Ramos (cell line): ENCODE data around the gene SESN3.

ENCODE experiments used
- in situ Hi-C: fragments of 300-500 bp; cut with MboI; formaldehyde crosslinking; loops from one replicate; pipeline ENCODE4 v1.14.3; 2022; ENCODE audit warnings: low sequenced_read_pairs; ENCODE audit not compliant: unreplicated experiment

Gene SESN3

DNA sequence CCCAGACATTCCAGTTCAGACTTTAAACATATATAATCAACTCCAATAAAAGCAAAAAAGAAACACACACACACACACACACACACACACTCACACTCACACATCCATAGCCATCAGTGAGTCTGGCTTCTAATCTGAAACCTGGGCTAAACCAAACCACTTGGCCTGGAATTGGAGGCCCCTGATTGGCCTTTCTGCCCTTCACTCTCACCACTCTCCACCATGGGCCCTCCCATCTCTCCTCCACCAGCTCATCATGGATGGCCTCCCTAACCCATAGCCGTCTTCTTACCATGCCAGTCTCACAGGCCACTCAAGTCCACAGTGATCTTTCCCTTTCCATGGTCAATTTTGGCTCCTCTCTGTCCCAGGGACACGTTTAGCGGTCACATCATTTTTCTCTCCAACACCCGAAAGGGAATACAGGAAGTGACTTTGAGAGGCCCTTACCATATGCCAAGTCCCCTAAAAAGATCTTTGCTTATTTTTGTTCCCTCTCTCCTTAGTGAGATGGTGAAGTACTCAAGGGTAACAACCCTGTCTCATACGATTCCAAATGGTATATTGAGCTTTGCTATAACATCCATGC is 74.8 kb downstream of the SESN3 start:
- in situ Hi-C loops, result loop anchor here (25.0 kb wide), 1 partner anchor 1256 kb away; no protein-coding TSS in a partner anchor

- in situ Hi-C loops, result loop anchor here (25.0 kb wide), 1 partner anchor 1257 kb away; no protein-coding TSS in a partner anchor
Measured at GRCh38 chr11:95155385-95155784, 75.6 kb downstream of the SESN3 start.

DNA sequence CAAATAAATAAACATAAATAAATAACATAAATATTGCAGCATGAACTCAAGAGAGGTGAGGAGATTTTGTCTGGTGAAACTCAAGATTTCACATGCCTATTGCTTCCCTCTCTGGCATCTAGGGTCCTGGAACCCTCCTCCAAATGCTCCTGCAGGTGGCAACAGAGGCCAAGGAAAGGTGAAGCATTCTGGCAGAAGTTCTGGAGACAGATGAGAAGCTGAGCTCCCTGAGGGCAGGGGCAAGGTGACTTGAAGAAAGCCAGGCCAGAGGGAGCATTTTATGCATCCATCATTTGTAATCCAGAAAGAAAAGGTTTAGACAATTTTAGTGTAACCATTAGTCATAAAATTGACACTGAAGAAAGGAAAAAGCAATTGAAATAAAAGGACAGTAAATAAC is 76.5 kb downstream of the SESN3 start:
- in situ Hi-C loops, result loop anchor here (5.0 to 25.0 kb wide), 3 partner anchors 553 to 1258 kb away; no protein-coding TSS in a partner anchor

DNA sequence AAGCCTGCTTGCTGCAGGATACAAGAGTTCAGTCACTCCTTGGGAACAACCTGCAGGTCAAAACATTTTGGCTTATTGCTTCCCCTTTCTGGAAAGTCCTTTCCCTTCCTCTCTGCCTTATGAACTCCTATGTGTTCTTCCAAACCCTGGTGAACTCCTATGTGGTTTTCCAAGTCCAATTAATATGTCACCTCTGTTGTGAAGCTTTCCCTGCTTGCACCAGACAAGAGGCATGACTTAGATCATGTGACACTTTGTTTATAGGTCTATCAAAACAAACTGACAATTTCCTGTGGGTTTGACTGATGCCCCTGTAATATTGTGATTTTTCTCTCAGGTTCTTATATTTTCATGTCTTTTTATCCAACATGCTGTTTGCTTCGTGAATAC is 77.2 kb downstream of the SESN3 start:
- in situ Hi-C loops, result loop anchor here (5.0 to 25.0 kb wide), 3 partner anchors 553 to 1258 kb away; no protein-coding TSS in a partner anchor

- in situ Hi-C loops, result loop anchor here (5.0 to 25.0 kb wide), 3 partner anchors 554 to 1259 kb away; no protein-coding TSS in a partner anchor
Measured at GRCh38 chr11:95152876-95153856, 77.8 kb downstream of the SESN3 start.

GRCh38 chr11:95150956-95151684 is 79.9 kb downstream of the SESN3 start:
- in situ Hi-C loops, result loop anchor here (5.0 to 25.0 kb wide), 3 partner anchors 556 to 1261 kb away; no protein-coding TSS in a partner anchor

DNA sequence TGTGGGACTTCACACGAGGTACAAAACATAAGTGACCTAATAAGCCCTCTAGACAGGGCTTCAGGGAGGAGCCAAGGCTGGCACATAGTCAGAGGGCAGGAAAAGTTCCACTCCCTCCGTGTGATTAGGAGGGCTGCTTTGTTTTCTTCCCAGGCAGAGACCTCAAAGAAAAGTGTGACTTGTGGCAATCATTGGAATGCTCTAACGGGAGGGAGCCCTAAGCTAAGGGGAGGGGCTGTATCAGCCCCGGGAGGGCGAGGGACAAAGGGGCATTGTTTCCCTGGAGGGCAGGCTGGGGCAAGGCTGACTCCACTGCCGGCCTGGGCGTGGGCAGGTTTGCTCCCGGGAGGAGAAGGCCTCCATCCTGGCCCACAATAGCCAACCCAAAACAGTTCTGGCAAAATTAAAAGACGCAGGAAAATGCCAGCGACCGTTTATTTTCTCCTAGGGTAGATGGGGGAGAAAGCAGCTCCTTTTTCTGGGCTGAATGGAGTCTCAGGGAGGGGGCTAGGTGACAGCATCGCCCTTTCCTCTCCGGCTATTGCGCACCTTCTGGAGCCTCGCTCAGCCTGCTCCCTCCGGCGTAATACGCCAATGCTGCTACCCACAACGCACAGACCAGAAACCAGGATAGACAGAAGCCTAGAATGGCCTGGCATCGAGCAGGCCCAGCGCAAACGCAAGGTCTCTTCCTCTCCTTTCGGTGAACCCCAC is 81.2 kb downstream of the SESN3 start:
- in situ Hi-C loops, result loop anchor here (5.0 to 25.0 kb wide), 3 partner anchors 557 to 1262 kb away; no protein-coding TSS in a partner anchor

DNA sequence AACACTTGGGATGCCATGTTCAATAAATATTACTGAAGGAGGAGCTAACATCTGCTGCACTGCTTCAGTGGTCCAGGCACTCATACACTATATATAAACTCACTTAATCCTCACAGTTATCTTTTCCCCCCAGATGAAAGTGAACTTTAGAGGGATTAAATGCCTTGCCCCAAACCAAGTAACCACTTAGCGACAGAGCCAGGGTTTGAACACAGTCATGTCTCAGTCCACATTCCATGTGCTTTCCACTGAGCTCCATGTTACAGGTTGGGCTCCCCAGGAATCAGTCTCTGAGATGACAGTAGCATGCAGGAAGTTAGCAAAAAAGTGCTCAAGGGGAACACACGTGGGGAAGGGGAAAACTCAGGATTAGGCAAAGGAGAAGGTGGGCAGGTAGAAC is 82.1 kb downstream of the SESN3 start:
- in situ Hi-C loops, result no loop called here

GRCh38 chr11:95148406-95148805 is 82.6 kb downstream of the SESN3 start:
- in situ Hi-C loops, result no loop called here

DNA sequence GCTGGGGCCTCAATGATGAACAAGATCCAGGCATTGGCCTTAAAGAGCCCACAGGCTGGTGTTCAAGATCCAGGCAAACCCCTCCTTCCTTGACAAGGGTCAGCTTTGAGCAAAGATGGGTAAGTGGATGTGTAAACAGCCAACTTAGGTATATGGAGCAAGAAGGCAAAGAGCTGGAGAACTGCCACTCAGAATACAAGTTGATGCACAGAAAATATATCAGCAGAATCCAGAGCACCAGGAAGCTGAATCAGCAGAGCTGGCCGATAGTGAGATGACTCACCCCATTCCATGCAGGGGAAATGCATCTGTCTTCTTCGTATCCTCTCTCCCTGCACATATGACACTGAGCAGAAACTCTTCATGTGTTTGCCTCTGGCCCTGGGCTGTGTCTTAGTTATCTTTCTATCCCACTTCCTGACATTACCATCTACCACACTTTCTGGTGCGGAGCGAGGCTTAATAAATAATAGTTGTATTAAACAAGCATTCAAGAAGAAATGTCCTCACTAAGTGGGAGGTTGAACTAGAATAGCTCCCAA is 83.6 kb downstream of the SESN3 start:
- in situ Hi-C loops, result no loop called here

- in situ Hi-C loops, result no loop called here
Measured at GRCh38 chr11:95145430-95146060, 85.5 kb downstream of the SESN3 start.

DNA sequence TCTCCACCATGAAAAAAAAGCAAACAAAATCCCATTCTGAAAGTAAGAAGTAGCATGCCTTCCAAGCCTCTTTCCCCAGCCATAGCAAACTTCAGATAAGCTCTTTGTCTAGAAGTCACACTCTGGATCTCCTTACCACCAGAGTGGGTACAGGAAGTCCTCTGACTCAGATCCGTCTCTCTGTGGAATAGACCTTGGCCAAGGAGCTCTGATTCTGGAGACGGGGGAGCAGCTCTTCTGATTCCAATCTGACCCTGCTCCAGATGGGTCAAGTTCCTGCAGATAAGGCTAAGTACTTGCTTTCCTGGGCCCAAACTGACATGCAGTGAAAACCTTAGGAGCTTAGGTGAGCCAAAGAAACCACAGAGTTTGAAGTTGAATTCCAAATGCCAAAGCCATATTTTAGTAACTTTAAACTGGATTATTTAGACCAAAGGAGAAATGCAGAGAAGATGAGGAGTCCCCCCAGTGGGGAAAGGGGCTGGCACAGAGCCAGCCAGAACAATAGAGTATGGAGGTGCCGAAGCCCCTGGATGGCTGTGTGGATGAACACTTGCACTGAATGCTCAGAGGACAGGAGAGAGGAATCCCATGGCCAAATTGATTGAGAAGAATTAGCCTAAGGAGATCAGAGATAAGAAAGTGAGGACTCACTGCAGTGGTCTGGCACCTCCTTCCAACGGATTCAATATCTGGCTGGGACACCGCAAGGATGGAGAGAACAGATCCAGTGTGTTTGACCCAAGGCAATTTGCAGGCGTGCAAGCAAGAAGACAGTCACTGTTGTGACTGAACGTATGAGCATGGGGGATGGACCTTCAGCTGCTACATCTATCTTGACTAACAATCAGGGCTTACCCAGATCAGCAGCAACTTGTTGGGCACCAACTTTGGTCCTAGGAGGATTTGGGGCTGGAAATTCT is 86.4 kb downstream of the SESN3 start:
- in situ Hi-C loops, result no loop called here

- in situ Hi-C loops, result no loop called here
Measured at GRCh38 chr11:95143106-95143681, 87.8 kb downstream of the SESN3 start.

DNA sequence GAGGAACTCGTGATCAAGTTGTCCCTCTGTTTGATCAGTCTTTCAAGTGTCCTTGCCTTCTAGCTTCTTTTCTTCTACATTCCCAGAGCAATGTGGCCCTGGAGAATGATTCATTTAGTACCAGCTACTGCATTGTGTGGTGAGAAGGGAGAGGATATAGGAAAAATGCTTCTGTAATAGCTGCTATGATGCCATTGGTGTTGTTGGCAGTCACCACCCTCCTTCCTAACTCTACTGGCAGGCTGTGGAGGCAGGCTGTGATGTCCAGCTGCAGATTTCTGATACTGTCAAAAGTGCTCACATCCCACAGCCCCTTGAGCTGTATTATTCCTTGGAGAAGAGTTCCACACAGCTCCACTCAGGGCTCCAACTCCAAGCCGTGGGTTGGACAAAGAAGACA is 88.6 kb downstream of the SESN3 start:
- in situ Hi-C loops, result no loop called here

DNA sequence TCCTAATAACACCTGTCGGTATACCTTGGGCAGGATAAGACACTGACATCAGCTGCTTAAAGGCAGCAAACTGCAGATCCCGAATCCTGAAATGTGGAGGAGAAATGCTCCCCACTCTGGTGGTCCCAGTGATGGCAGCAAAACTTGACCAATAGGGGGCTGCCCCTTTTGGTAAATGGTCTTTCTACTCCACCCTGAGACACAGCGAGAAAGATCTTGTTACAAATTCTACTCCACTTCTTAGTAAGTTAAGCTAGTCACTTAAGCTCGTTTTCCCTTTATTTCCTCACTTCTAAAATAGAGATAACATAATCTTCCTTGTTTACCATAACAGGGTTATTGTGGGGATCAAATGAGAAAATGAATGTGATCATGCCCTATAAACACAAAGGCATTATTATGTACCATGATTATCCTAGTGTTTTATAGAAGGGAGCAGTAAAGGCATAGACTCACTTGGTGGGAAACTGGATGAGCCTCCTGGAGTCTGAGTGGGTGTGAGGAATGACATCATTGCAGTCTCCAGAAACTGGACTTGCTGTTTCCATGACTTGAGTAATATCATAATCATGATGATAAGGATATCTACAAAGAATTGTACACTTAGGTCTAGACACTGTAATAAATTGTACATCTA is 90.5 kb downstream of the SESN3 start:
- in situ Hi-C loops, result no loop called here

DNA sequence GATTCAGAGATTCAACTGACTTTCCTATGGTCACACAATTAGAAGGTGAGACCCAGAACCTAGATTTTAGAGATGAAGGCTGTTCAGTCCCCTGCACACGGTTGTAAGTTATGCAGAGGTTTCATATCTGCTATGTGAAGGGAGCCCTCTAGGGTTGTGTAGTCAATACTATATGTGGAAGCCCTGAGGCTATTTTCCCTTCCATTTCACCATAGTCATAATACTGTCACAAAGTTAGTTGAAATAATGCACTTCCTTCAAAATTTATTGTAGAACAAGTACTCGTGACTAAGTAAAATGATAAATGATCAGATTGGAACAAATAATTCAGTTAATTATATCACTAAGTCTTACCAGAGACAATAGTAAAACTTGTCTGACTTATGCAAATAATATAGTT is 92.6 kb downstream of the SESN3 start:
- in situ Hi-C loops, result no loop called here

- in situ Hi-C loops, result no loop called here
Measured at GRCh38 chr11:95137299-95137698, 93.7 kb downstream of the SESN3 start.
